GM18507 (cell line): ENCODE data around the gene KLK6.

Source experiments
- DNase-seq: peaks from one replicate; pipeline ENCODE4 v3.0.0; 2011; ENCODE audit warnings: low read depth; ENCODE audit not compliant: insufficient read length; ENCODE audit errors: extremely low spot score
- FAIRE-seq: peaks from 2 replicates; lab custom pipeline; 2011; peaks lifted over from hg19 to GRCh38; lab: Jason Lieb, UNC

The KLK6 gene

GRCh38 chr19:50962245-50962644, 7.1 kb downstream of the KLK6 start:
- FAIRE-seq (no peak), DNase-seq (no peak)

GRCh38 chr19:50959731-50960500, 9.5 kb downstream of the KLK6 start:
- DNase-seq (no peak), FAIRE-seq (no peak)

- DNase-seq (no peak), FAIRE-seq (no peak)
These were observed 11.8 kb downstream of the KLK6 start for GRCh38 chr19:50957587-50957986.

- DNase-seq, result no peak
- no peak for FAIRE-seq
These were observed 16.5 kb downstream of the KLK6 start, which contains the start of gene KLK5 for GRCh38 chr19:50952910-50953309. Gene KLK5 (minus strand): TSS chr19:50953038. CDS start chr19:50952657, 381 bp downstream.

- no peak for FAIRE-seq
These were observed 19.5 kb downstream of the KLK6 start for GRCh38 chr19:50949861-50950260.

GRCh38 chr19:50947123-50947522, 22.3 kb downstream of the KLK6 start:
- FAIRE-seq (no peak), DNase-seq (no peak)

More at GRCh38 chr19:50949861-50950260, 19.5 kb downstream of the KLK6 start:
- no peak for DNase-seq

GRCh38 chr19:50944795-50945194, 24.6 kb downstream of the KLK6 start:
- FAIRE-seq, result no peak
- no peak for DNase-seq

GRCh38 chr19:50943074-50943828, 26.1 kb downstream of the KLK6 start:
- no peak for DNase-seq
- FAIRE-seq, result no peak

GRCh38 chr19:50939596-50939995, 29.8 kb downstream of the KLK6 start:
- FAIRE-seq (no peak), DNase-seq (no peak)

- FAIRE-seq, result no peak
- no peak for DNase-seq
These were observed 35.8 kb downstream of the KLK6 start for GRCh38 chr19:50933640-50934039.

- no peak for FAIRE-seq
- no peak for DNase-seq
These were observed 36.7 kb downstream of the KLK6 start for GRCh38 chr19:50932690-50933083.

- no peak for FAIRE-seq
- DNase-seq, result no peak
These were observed 37.2 kb downstream of the KLK6 start for GRCh38 chr19:50932018-50932689.

GRCh38 chr19:50931023-50931422, 38.4 kb downstream of the KLK6 start:
- no peak for DNase-seq

GRCh38 chr19:50928831-50929230, 40.6 kb downstream of the KLK6 start:
- FAIRE-seq (no peak), DNase-seq (no peak)

More at GRCh38 chr19:50931023-50931422, 38.4 kb downstream of the KLK6 start:
- FAIRE-seq, result no peak

GRCh38 chr19:50926144-50926543, 43.2 kb downstream of the KLK6 start:
- DNase-seq, result no peak
- no peak for FAIRE-seq

- no peak for FAIRE-seq
- no peak for DNase-seq
These were observed 43.7 kb downstream of the KLK6 start for GRCh38 chr19:50925734-50926133.

- no peak for DNase-seq
- FAIRE-seq, result no peak
These were observed 44.8 kb downstream of the KLK6 start for GRCh38 chr19:50924586-50924985.

- DNase-seq, result peak; percentile 79
- FAIRE-seq, result peak; percentile 91
These were observed 47.0 kb downstream of the KLK6 start for GRCh38 chr19:50922317-50922853.

GRCh38 chr19:50921426-50922316, 47.7 kb downstream of the KLK6 start:
- FAIRE-seq (no peak), DNase-seq (no peak)
